Neural progenitor cell (in vitro differentiated cells): Measurements from ENCODE around the gene NOTUM.
A peak's percentile ranks its signal among the peaks of the same experiment; 100 is the strongest.
"Not testable (repeated sequence)": the region's sequence is repeated elsewhere in the genome, so short reads cannot be mapped to it uniquely, and the experiment has no call there.

Experiments
- CTCF ChIP-seq: fragments of 200-600 bp; sonication (generic); IDR thresholded peaks from 2 replicates; pipeline ENCODE4 v1.5.1; 2017; ENCODE audit warnings: antibody characterized with exemption, mild to moderate bottlenecking
- EZH2 ChIP-seq: fragments of 200-600 bp; sonication (generic); IDR thresholded peaks from 2 replicates; pipeline ENCODE4 v1.6.1; 2017; ENCODE audit warnings: antibody characterized with exemption, mild to moderate bottlenecking, moderate library complexity
- EZH2phosphoT487 ChIP-seq: fragments of 200-600 bp; sonication (generic); IDR thresholded peaks from 2 replicates; pipeline ENCODE4 v1.6.1; 2017; ENCODE audit warnings: antibody characterized with exemption

GRCh38 chr17:81918333-81918669 is 42.7 kb downstream of the NOTUM start:
- peak; percentile 19 for TF ChIP-seq CTCF
- TF ChIP-seq EZH2phosphoT487, EZH2: not testable (repeated sequence)
